GM23338 (cell line): ENCODE results near the gene PTPRR. TPM values are rescaled to one million over a fixed set of nuclear protein-coding genes. Genes with fewer than 3 reads are reported as not detected.

ENCODE experiments used
- ATAC-seq: fragments of 200-7000 bp; cut with Tn5 transposase; 3 replicates; pipeline ENCODE4 v1.9.1; 2020
- DNase-seq: peaks from one replicate; pipeline ENCODE4 v3.0.0-alpha.2; 2015; ENCODE audit warnings: low spot score
- H2AFZ ChIP-seq: fragments of 200-600 bp; sonication (generic); 2 replicates; pipeline ENCODE4 v1.8.0; 2016; ENCODE audit warnings: antibody characterized with exemption, mild to moderate bottlenecking, moderate library complexity
- H3F3A ChIP-seq: fragments of 200-600 bp; sonication (generic); replicated peaks from 2 replicates; pipeline ENCODE4 v1.8.0; 2017; ENCODE audit warnings: antibody characterized with exemption, mixed run types, low read depth
- H3K27ac ChIP-seq: fragments of 200-600 bp; sonication (generic); 2 replicates; pipeline ENCODE4 v1.6.1; 2016; ENCODE audit warnings: low read depth
- H3K27me3 ChIP-seq: fragments of 200-600 bp; sonication (generic); 2 replicates; pipeline ENCODE4 v1.8.0; 2016; ENCODE audit warnings: mild to moderate bottlenecking, mixed run types, moderate library complexity; ENCODE audit not compliant: insufficient read depth
- H3K36me3 ChIP-seq: fragments of 200-600 bp; sonication (generic); 2 replicates; pipeline ENCODE4 v1.8.0; 2016; ENCODE audit warnings: mild to moderate bottlenecking; ENCODE audit not compliant: insufficient read depth
- H3K4me1 ChIP-seq: fragments of 200-600 bp; sonication (generic); 2 replicates; pipeline ENCODE4 v1.8.0; 2016; ENCODE audit warnings: mild to moderate bottlenecking, moderate library complexity; ENCODE audit not compliant: insufficient read depth
- H3K4me2 ChIP-seq: fragments of 200-600 bp; sonication (generic); 2 replicates; pipeline ENCODE4 v1.7.1; 2017; ENCODE audit warnings: mixed run types
- H3K4me3 ChIP-seq: fragments of 200-600 bp; sonication (generic); 2 replicates; pipeline ENCODE4 v1.6.1; 2016; ENCODE audit warnings: mixed run types
- H3K79me2 ChIP-seq: fragments of 200-600 bp; sonication (generic); replicated peaks from 2 replicates; pipeline ENCODE4 v1.8.0; 2017; ENCODE audit warnings: mild to moderate bottlenecking; ENCODE audit not compliant: insufficient read depth
- H3K9me2 ChIP-seq: fragments of 200-600 bp; sonication (generic); 2 replicates; pipeline ENCODE4 v1.8.0; 2017; ENCODE audit not compliant: insufficient read depth
- H4K20me1 ChIP-seq: fragments of 200-600 bp; sonication (generic); replicated peaks from 2 replicates; pipeline ENCODE4 v1.8.0; 2017; ENCODE audit warnings: mild to moderate bottlenecking; ENCODE audit not compliant: insufficient read depth
- H3K27ac Mint-ChIP-seq: 2 replicates; pipeline ENCODE4 v1.8.0; 2020; ENCODE audit warnings: inconsistent platforms, mild to moderate bottlenecking, moderate library complexity, mixed read lengths
- H3K27me3 Mint-ChIP-seq: 3 replicates; pipeline ENCODE4 v1.8.0; 2022; ENCODE audit warnings: low read depth, mild to moderate bottlenecking, moderate library complexity, mixed read lengths, inconsistent platforms; ENCODE audit not compliant: insufficient read depth, poor library complexity
- H3K36me3 Mint-ChIP-seq: 3 replicates; pipeline ENCODE4 v1.8.0; 2021; ENCODE audit warnings: low read depth, mild to moderate bottlenecking, inconsistent platforms, moderate library complexity, mixed read lengths
- H3K4me1 Mint-ChIP-seq: 3 replicates; pipeline ENCODE4 v1.8.0; 2020; ENCODE audit warnings: mild to moderate bottlenecking, inconsistent platforms, mixed read lengths
- H3K4me3 Mint-ChIP-seq: 3 replicates; pipeline ENCODE4 v1.8.0; 2021; ENCODE audit warnings: moderate library complexity, mild to moderate bottlenecking, inconsistent platforms, mixed read lengths
- H3K9me3 Mint-ChIP-seq: 3 replicates; pipeline ENCODE4 v1.8.0; 2020; ENCODE audit warnings: moderate library complexity, mild to moderate bottlenecking, inconsistent platforms, mixed read lengths
- CREB1 ChIP-seq: fragments of 250-450 bp; sonication (Bioruptor Pico); IDR thresholded peaks from 2 replicates; pipeline ENCODE4 v1.5.0; 2020; ENCODE audit warnings: low read depth, mild to moderate bottlenecking, moderate library complexity
- CTCF ChIP-seq, 2 experiments: fragments of 200-600 bp in 1 of 2; sonication (generic) in 1 of 2; conservative IDR thresholded peaks; 2 replicates each; pipeline versions ENCODE4 v1.5.1 to v1.6.1; 2016 to 2017; ENCODE audit warnings: antibody characterized with exemption in 2 of 2, low read depth in 2 of 2, mild to moderate bottlenecking in 2 of 2, moderate library complexity in 1 of 2
- ETS1 ChIP-seq: IDR thresholded peaks from 2 replicates; pipeline ENCODE4 v1.6.1; 2016; ENCODE audit warnings: antibody characterized with exemption
- EZH2 ChIP-seq: fragments of 200-600 bp; sonication (generic); IDR thresholded peaks from one replicate; pipeline ENCODE4 v1.8.0; 2017; ENCODE audit warnings: antibody characterized with exemption, mild to moderate bottlenecking, low read depth; ENCODE audit not compliant: unreplicated experiment
- EZH2phosphoT487 ChIP-seq: fragments of 200-600 bp; sonication (generic); IDR thresholded peaks from one replicate; pipeline ENCODE4 v1.8.1; 2018; ENCODE audit warnings: antibody characterized with exemption; ENCODE audit not compliant: unreplicated experiment
- JUNB ChIP-seq: IDR thresholded peaks from one replicate; pipeline ENCODE4 v1.6.1; 2016; ENCODE audit warnings: antibody characterized with exemption; ENCODE audit not compliant: unreplicated experiment
- NANOG ChIP-seq: IDR thresholded peaks from 2 replicates; pipeline ENCODE4 v1.6.1; 2016; ENCODE audit warnings: antibody characterized with exemption, borderline replicate concordance
- POLR2AphosphoS5 ChIP-seq: IDR thresholded peaks from 2 replicates; pipeline ENCODE4 v1.6.1; 2016; ENCODE audit warnings: antibody characterized with exemption, low read depth
- REST ChIP-seq: IDR thresholded peaks from one replicate; pipeline ENCODE4 v1.6.1; 2018; ENCODE audit warnings: antibody characterized with exemption; ENCODE audit not compliant: unreplicated experiment
- STAT1 ChIP-seq: IDR thresholded peaks from one replicate; pipeline ENCODE4 v1.6.1; 2016; ENCODE audit warnings: antibody characterized with exemption; ENCODE audit not compliant: unreplicated experiment
- ZNF114 ChIP-seq: fragments of 250-450 bp; sonication (Bioruptor Pico); IDR thresholded peaks from 2 replicates; pipeline ENCODE4 v1.5.0; 2020; ENCODE audit warnings: mild to moderate bottlenecking, moderate library complexity
- ZNF331 ChIP-seq: fragments of 250-450 bp; sonication (Bioruptor Pico); IDR thresholded peaks from 2 replicates; pipeline ENCODE4 v1.5.0; 2020; ENCODE audit warnings: low read depth, mild to moderate bottlenecking, moderate library complexity
- ZNF462 ChIP-seq: fragments of 250-450 bp; sonication (Bioruptor Pico); IDR thresholded peaks from 2 replicates; pipeline ENCODE4 v1.5.0; 2020; ENCODE audit warnings: mild to moderate bottlenecking, moderate library complexity
- polyA plus RNA-seq: library from polyadenylated mRNA; unstranded; fragments of >200 nt; fragmentation: Nextera tagmentation; extraction: Ambion mirVana; gene quantifications from 2 replicates; pipeline ENCODE4 v1.2.1, GENCODE V29; 2016
- total RNA-seq: library from RNA; depleted of rRNA; stranded (reverse); fragments of >200 nt; shearing (Covaris generic); gene quantifications from 2 replicates; pipeline ENCODE4 v1.2.3, GENCODE V29; 2014

PTPRR gene
- total and polyA plus RNA-seq, 2 experiments from 2014 or later = 0.26 to 0.76 TPM

- Histone ChIP-seq H3K27me3 (peaks cover 38% of the 10 kb centered on the region), H3K4me1 (peaks cover 11% of the 10 kb centered on the region), H3K4me3 (no peak overlapping the region), H3F3A (no peaks in the 10 kb centered on the region), H3K9me2 (no peaks in the 10 kb centered on the region), H3K36me3 (no peaks in the 10 kb centered on the region), H3K4me2 (no peak overlapping the region), H4K20me1 (no peaks in the 10 kb centered on the region), H2AFZ (no peak overlapping the region), H3K27ac (no peak overlapping the region), H3K79me2 (no peaks in the 10 kb centered on the region)
- no peaks in the 10 kb centered on the region; the same call in 2 of the 3 replicates for H3K36me3 Mint-ChIP-seq
- peaks cover 6% of the 10 kb centered on the region; the same call in 2 of the 3 replicates for H3K9me3 Mint-ChIP-seq
- ATAC-seq = no peak
- no peak for TF ChIP-seq ZNF114 (CRISPR knock-in tag)
- TF ChIP-seq JUNB = no peak
- TF ChIP-seq ETS1 = no peak
- no peak for TF ChIP-seq STAT1
- TF ChIP-seq REST = no peak
- TF ChIP-seq EZH2phosphoT487 = no peak
- no peak for TF ChIP-seq ZNF331 (CRISPR knock-in tag)
- no peak for TF ChIP-seq CTCF (conservative IDR thresholded peaks at IDR 0.05; ENCODE audit: low read depth in 2 of 2)
- TF ChIP-seq CREB1 = no peak
- TF ChIP-seq ZNF462 (CRISPR knock-in tag) = no peak
- no peak for TF ChIP-seq NANOG
- no peak for TF ChIP-seq EZH2
- TF ChIP-seq POLR2AphosphoS5 = no peak
- no peak for DNase-seq
- H3K4me1 Mint-ChIP-seq = peaks cover 9% of the 10 kb centered on the region
- H3K27me3 Mint-ChIP-seq = peaks cover 20% of the 10 kb centered on the region
- H3K27ac Mint-ChIP-seq = no peak overlapping the region
- no peak overlapping the region for H3K4me3 Mint-ChIP-seq
These were observed 312.4 kb downstream of the PTPRR start for GRCh38 chr12:70608184-70608583.
